ENCODE measurements around the gene ITGA6. TPM values are rescaled to one million over a fixed set of nuclear protein-coding genes. Genes with fewer than 3 reads are reported as not detected.

Gene ITGA6
- total RNA-seq, 2 experiments from 2014 or later, result 0.38 TPM; not detected in 1

DNA sequence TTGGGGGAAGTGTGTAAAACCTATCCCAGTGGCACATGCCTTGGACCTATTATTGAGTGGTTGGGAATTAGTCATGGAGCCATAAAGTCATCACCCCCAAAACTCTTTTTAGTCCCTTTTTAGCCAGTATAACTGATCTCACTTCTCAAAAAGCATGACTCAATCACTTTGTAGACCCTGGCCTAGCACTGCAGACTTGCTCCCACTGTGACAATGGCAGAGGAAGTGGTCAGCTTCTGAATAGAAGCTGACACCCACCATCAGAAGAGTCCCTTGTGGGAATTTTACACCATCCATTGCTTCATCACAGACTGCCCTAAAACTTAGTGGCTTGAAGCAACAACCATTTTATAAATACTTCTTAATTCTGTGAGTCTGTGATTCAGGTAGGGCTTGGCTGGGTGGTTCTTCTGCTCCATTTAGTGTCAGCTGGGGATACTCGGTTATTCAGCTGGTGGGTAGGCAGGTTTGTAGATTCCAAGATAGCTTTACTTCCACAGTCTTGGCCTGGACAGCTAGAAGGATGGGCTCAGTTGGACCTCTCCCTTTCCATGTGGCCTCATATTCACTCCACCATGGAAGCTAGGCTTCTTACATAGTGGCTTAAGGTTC lies 10.8 kb upstream of the ITGA6 start:
- intact Hi-C loops (cut with micrococcal nuclease; ENCODE audit: unreplicated experiment), result no loop called here
- BruUV-seq (replicated peaks), result no TSS peak
- no peaks in the 10 kb centered on the region for H3K36me3 ChIP-seq (ENCODE audit: insufficient read depth, low read length)
- TF ChIP-seq EZH2phosphoT487 (IDR thresholded peaks at IDR 0.05; ENCODE audit: borderline replicate concordance, low read depth, low read length), result no peak
- no peak for TF ChIP-seq CTCF (conservative IDR thresholded peaks at IDR 0.05; ENCODE audit: low read length)
- no peaks in the 10 kb centered on the region for H3K9me3 ChIP-seq (ENCODE audit: low read length)
- no peak overlapping the region for H3K4me3 ChIP-seq (ENCODE audit: low read depth, low read length, poor library complexity, severe bottlenecking)
- no peaks in the 10 kb centered on the region for H3K79me2 ChIP-seq (ENCODE audit: insufficient read depth, low read depth, low read length)
- no peaks in the 10 kb centered on the region for H3K9me2 ChIP-seq (ENCODE audit: insufficient read depth, low read length)
- CTCF ChIA-PET (ENCODE audit: unreplicated experiment), result no interaction called here
- H3K27ac ChIP-seq (ENCODE audit: low read depth, low read length, poor library complexity, severe bottlenecking), result no peak overlapping the region
- no peak overlapping the region for H2AFZ ChIP-seq (ENCODE audit: low read length)
- POLR2A ChIA-PET, result no interaction called here
- no peak overlapping the region for H3K4me2 ChIP-seq (ENCODE audit: low read length)
- no peaks in the 10 kb centered on the region for H4K20me1 ChIP-seq (ENCODE audit: insufficient read depth, low read length)
- no peaks in the 10 kb centered on the region for H3K4me1 ChIP-seq (ENCODE audit: insufficient read depth, low read length, poor library complexity, severe bottlenecking)
- no peak for DNase-seq (ENCODE audit: low spot score)

DNA sequence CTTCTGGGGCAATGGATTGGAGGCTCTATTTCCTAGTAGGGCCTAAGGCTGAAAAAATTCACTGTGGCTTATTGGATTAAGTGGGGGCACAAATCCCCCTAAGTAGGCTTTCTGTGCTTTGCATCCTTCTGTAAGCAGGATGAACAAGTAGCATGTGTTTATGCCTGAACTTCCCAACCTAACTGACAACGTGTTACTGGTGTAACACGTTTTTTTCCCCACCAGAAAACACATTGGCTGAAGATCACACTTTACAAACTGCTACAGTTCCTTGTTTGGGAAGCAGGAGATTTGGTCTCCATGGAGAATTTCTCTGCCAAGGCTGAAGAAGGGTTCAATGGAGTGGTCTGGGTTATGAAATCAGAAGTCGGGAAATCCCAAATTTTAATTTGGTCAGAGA lies 7.2 kb upstream of the ITGA6 start:
- ChIA-PET POLR2A (no interaction called here), CTCF (ENCODE audit: unreplicated experiment) (no interaction called here)
- Histone ChIP-seq H2AFZ (ENCODE audit: low read length) (no peak overlapping the region), H3K9me2 (ENCODE audit: insufficient read depth, low read length) (no peaks in the 10 kb centered on the region), H3K36me3 (ENCODE audit: insufficient read depth, low read length) (no peaks in the 10 kb centered on the region), H3K27ac (ENCODE audit: low read depth, low read length, poor library complexity, severe bottlenecking) (no peak overlapping the region), H4K20me1 (ENCODE audit: insufficient read depth, low read length) (no peaks in the 10 kb centered on the region), H3K4me1 (ENCODE audit: insufficient read depth, low read length, poor library complexity, severe bottlenecking) (no peaks in the 10 kb centered on the region), H3K9me3 (ENCODE audit: low read length) (no peaks in the 10 kb centered on the region), H3K4me2 (ENCODE audit: low read length) (no peak overlapping the region), H3K4me3 (ENCODE audit: low read depth, low read length, poor library complexity, severe bottlenecking) (no peak overlapping the region), H3K79me2 (ENCODE audit: insufficient read depth, low read depth, low read length) (no peaks in the 10 kb centered on the region)
- intact Hi-C loops (cut with micrococcal nuclease; ENCODE audit: unreplicated experiment), result no loop called here
- TF ChIP-seq EZH2phosphoT487 (IDR thresholded peaks at IDR 0.05; ENCODE audit: borderline replicate concordance, low read depth, low read length), result no peak
- TF ChIP-seq CTCF (conservative IDR thresholded peaks at IDR 0.05; ENCODE audit: low read length), result no peak
- no peak for DNase-seq (ENCODE audit: low spot score)
- BruUV-seq (replicated peaks), result no TSS peak

- Histone ChIP-seq H3K4me2 (ENCODE audit: low read length) (no peak overlapping the region), H3K9me3 (ENCODE audit: low read length) (no peaks in the 10 kb centered on the region), H4K20me1 (ENCODE audit: insufficient read depth, low read length) (no peaks in the 10 kb centered on the region), H3K4me1 (ENCODE audit: insufficient read depth, low read length, poor library complexity, severe bottlenecking) (no peaks in the 10 kb centered on the region), H2AFZ (ENCODE audit: low read length) (no peak overlapping the region), H3K79me2 (ENCODE audit: insufficient read depth, low read depth, low read length) (no peaks in the 10 kb centered on the region), H3K9me2 (ENCODE audit: insufficient read depth, low read length) (no peaks in the 10 kb centered on the region), H3K4me3 (ENCODE audit: low read depth, low read length, poor library complexity, severe bottlenecking) (no peak overlapping the region), H3K36me3 (ENCODE audit: insufficient read depth, low read length) (no peaks in the 10 kb centered on the region), H3K27ac (ENCODE audit: low read depth, low read length, poor library complexity, severe bottlenecking) (no peak overlapping the region)
- ChIA-PET POLR2A (no interaction called here), CTCF (ENCODE audit: unreplicated experiment) (no interaction called here)
- intact Hi-C loops (cut with micrococcal nuclease; ENCODE audit: unreplicated experiment), result no loop called here
- DNase-seq (ENCODE audit: low spot score), result no peak
- TF ChIP-seq EZH2phosphoT487 (IDR thresholded peaks at IDR 0.05; ENCODE audit: borderline replicate concordance, low read depth, low read length), result no peak
- no peak for TF ChIP-seq CTCF (conservative IDR thresholded peaks at IDR 0.05; ENCODE audit: low read length)
- BruUV-seq (replicated peaks), result no TSS peak
Measured at GRCh38 chr2:172423160-172423559, 4.2 kb upstream of the ITGA6 start.

Data from OCI-LY7 (cell line).